Neural progenitor cell (in vitro differentiated cells): ENCODE data around the gene PRSS36.

Experiments
- CTCF ChIP-seq: fragments of 200-600 bp; sonication (generic); IDR thresholded peaks from 2 replicates; pipeline ENCODE4 v1.5.1; 2017; ENCODE audit warnings: antibody characterized with exemption, mild to moderate bottlenecking
- EZH2 ChIP-seq: fragments of 200-600 bp; sonication (generic); IDR thresholded peaks from 2 replicates; pipeline ENCODE4 v1.6.1; 2017; ENCODE audit warnings: antibody characterized with exemption, mild to moderate bottlenecking, moderate library complexity
- EZH2phosphoT487 ChIP-seq: fragments of 200-600 bp; sonication (generic); IDR thresholded peaks from 2 replicates; pipeline ENCODE4 v1.6.1; 2017; ENCODE audit warnings: antibody characterized with exemption

GRCh38 chr16:31179219-31179746 lies 29.4 kb upstream of the PRSS36 start:
- TF ChIP-seq EZH2 (no peak), EZH2phosphoT487 (no peak), CTCF (no peak)
